ENCODE results near the gene VPS54. TPM values are rescaled to one million over a fixed set of nuclear protein-coding genes. Genes with fewer than 3 reads are reported as not detected.
A peak's percentile ranks its signal among the peaks of the same experiment; 100 is the strongest.
"Not testable (repeated sequence)": the region's sequence is repeated elsewhere in the genome, so short reads cannot be mapped to it uniquely, and the experiment has no call there.

The VPS54 gene
- total RNA-seq, 1 experiment from 2014 or later: 14.6 TPM

- CTCF ChIA-PET: interaction anchor here (0.8 to 1.3 kb wide), 2 partner anchors 11 to 85 kb away, joined by 3 read pairs; no protein-coding TSS in a partner anchor
- H3K4me1 Mint-ChIP-seq: peaks cover 6% of the 10 kb centered on the region
- H3K27ac Mint-ChIP-seq: no peak overlapping the region
These were observed 17.7 kb downstream of the VPS54 start for GRCh38 chr2:64001382-64002101.

GRCh38 chr2:64000630-64001381 is 18.4 kb downstream of the VPS54 start:
- H3K9me3 Mint-ChIP-seq: peaks cover 44% of the 10 kb centered on the region
- peaks cover 45% of the 10 kb centered on the region for H3K36me3 Mint-ChIP-seq
- H3K27ac Mint-ChIP-seq: no peak overlapping the region
- CTCF ChIA-PET: interaction anchor here (0.6 to 1.3 kb wide), 4 partner anchors 10 to 1020 kb away, joined by 3 to 4 read pairs (median 4); partner anchors contain the start of gene VPS54
- DNase-seq (ENCODE audit: low spot score) (no peak), ATAC-seq (peak; percentile 86)
- no peaks in the 10 kb centered on the region for H3K27me3 Mint-ChIP-seq (ENCODE audit: low read depth)
- H3K4me3 Mint-ChIP-seq: no peak overlapping the region
- POLR2A ChIA-PET: no interaction called here
- peaks cover 6% of the 10 kb centered on the region for H3K4me1 Mint-ChIP-seq
- TF ChIP-seq GTF2I (CRISPR knock-in tag; conservative IDR thresholded peaks at IDR 0.05): no peak
- no peak for TF ChIP-seq NR2C2 (CRISPR knock-in tag; IDR thresholded peaks at IDR 0.05)
- no peak for TF ChIP-seq TCF7 (CRISPR knock-in tag; IDR thresholded peaks at IDR 0.05; ENCODE audit: low read depth)
- TF ChIP-seq HMGA2 (CRISPR knock-in tag; IDR thresholded peaks at IDR 0.05): no peak
- no peak for TF ChIP-seq IRF2 (CRISPR knock-in tag; IDR thresholded peaks at IDR 0.05; ENCODE audit: borderline replicate concordance, low read depth)

More at GRCh38 chr2:64001382-64002101, 17.7 kb downstream of the VPS54 start:
- no peaks in the 10 kb centered on the region for H3K27me3 Mint-ChIP-seq (ENCODE audit: low read depth)
- H3K4me3 Mint-ChIP-seq: no peak overlapping the region
- ATAC-seq: no peak
- POLR2A ChIA-PET: no interaction called here
- H3K36me3 Mint-ChIP-seq: peaks cover 40% of the 10 kb centered on the region
- DNase-seq (ENCODE audit: low spot score): no peak
- H3K9me3 Mint-ChIP-seq: peaks cover 37% of the 10 kb centered on the region
- no peak for TF ChIP-seq OVOL2 (CRISPR knock-in tag; IDR thresholded peaks at IDR 0.05; ENCODE audit: borderline replicate concordance)

GRCh38 chr2:63999049-63999448 is 20.2 kb downstream of the VPS54 start:
- H3K27me3 Mint-ChIP-seq (ENCODE audit: low read depth): no peaks in the 10 kb centered on the region
- ChIA-PET POLR2A (no interaction called here), CTCF (no interaction called here)
- peaks cover 9% of the 10 kb centered on the region for H3K4me1 Mint-ChIP-seq
- no peak for DNase-seq (ENCODE audit: low spot score)
- H3K36me3 Mint-ChIP-seq: peaks cover 52% of the 10 kb centered on the region
- H3K9me3 Mint-ChIP-seq: peaks cover 51% of the 10 kb centered on the region
- ATAC-seq: no peak
- no peak overlapping the region for H3K27ac Mint-ChIP-seq
- TF ChIP-seq TEAD4 (CRISPR knock-in tag; IDR thresholded peaks at IDR 0.05): no peak
- TF ChIP-seq CREB1 (CRISPR knock-in tag; IDR thresholded peaks at IDR 0.05): no peak
- no peak for TF ChIP-seq RELA (CRISPR knock-in tag; IDR thresholded peaks at IDR 0.05; ENCODE audit: borderline replicate concordance)
- TF ChIP-seq TEAD1 (CRISPR knock-in tag; IDR thresholded peaks at IDR 0.05): no peak
- TF ChIP-seq EMX1 (CRISPR knock-in tag; IDR thresholded peaks at IDR 0.05): no peak
- no peak for TF ChIP-seq ZNF317 (CRISPR knock-in tag; IDR thresholded peaks at IDR 0.05; ENCODE audit: borderline replicate concordance, low read depth)
- TF ChIP-seq SOX15 (CRISPR knock-in tag; IDR thresholded peaks at IDR 0.05): no peak
- TF ChIP-seq E2F1 (CRISPR knock-in tag; IDR thresholded peaks at IDR 0.05): no peak
- no peak for TF ChIP-seq ERG (CRISPR knock-in tag; IDR thresholded peaks at IDR 0.05)
- no peak for TF ChIP-seq MYBL2 (CRISPR knock-in tag; IDR thresholded peaks at IDR 0.05)
- no peak overlapping the region for H3K4me3 Mint-ChIP-seq

GRCh38 chr2:63996582-63997198 is 22.5 kb downstream of the VPS54 start:
- ATAC-seq; POLR2A ChIA-PET; H3K4me3 Mint-ChIP-seq; CTCF ChIA-PET; H3K27me3 Mint-ChIP-seq (ENCODE audit: low read depth); DNase-seq (ENCODE audit: low spot score); H3K27ac Mint-ChIP-seq: not testable (repeated sequence)
- Mint-ChIP-seq H3K9me3 (peaks cover 60% of the 10 kb centered on the region), H3K36me3 (peaks cover 57% of the 10 kb centered on the region), H3K4me1 (peaks cover 16% of the 10 kb centered on the region)

- peaks cover 62% of the 10 kb centered on the region for H3K36me3 Mint-ChIP-seq
- POLR2A ChIA-PET: interaction anchor here (0.7 kb wide), 1 partner anchor 54 kb away, joined by 3 read pairs; no protein-coding TSS in a partner anchor
- peaks cover 67% of the 10 kb centered on the region for H3K9me3 Mint-ChIP-seq
- H3K4me3 Mint-ChIP-seq; ATAC-seq; DNase-seq (ENCODE audit: low spot score); H3K27me3 Mint-ChIP-seq (ENCODE audit: low read depth); CTCF ChIA-PET: not testable (repeated sequence)
- H3K27ac Mint-ChIP-seq: peak overlapping the region; percentile 25
- peaks cover 23% of the 10 kb centered on the region for H3K4me1 Mint-ChIP-seq
These were observed 24.7 kb downstream of the VPS54 start for GRCh38 chr2:63994329-63995070.

Measured in WTC11 (cell line).